ENCODE results near the gene DBP. TPM values are rescaled to one million over a fixed set of nuclear protein-coding genes. Genes with fewer than 3 reads are reported as not detected.
"Not testable (repeated sequence)": the region's sequence is repeated elsewhere in the genome, so short reads cannot be mapped to it uniquely, and the experiment has no call there.

The DBP gene
- total RNA-seq, 1 donor from 2014 or later = 8.7 TPM

DNA sequence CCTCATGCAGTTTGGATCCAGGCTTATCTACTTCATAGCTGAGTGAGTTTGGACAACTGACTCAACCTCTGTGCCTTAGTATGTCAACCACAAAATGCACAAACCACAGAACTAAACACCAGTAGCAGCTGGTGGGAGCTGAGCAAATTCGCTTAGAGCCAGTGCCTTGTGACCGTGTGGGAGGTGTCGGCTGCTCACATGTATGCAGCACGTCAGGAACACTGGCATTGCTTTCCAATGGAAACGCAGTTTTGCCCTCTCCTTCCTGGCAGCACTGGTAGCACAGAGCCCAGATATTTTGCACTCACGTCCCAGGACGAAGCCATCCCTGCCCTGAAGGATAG, 43.9 kb upstream of the DBP start:
- intact Hi-C loops (cut with micrococcal nuclease) = no loop called here
- DNase-seq = no peak
- no peak for ATAC-seq (ENCODE audit: low read depth)
- Mint-ChIP-seq H3K4me3 (no peak overlapping the region), H3K27ac (no peak overlapping the region), H3K36me3 (ENCODE audit: low read depth) (no peaks in the 10 kb centered on the region), H3K4me1 (no peaks in the 10 kb centered on the region), H3K27me3 (no peaks in the 10 kb centered on the region), H3K9me3 (no peaks in the 10 kb centered on the region)
- CTCF ChIA-PET = no interaction called here
- TF ChIP-seq, protein P1, sequence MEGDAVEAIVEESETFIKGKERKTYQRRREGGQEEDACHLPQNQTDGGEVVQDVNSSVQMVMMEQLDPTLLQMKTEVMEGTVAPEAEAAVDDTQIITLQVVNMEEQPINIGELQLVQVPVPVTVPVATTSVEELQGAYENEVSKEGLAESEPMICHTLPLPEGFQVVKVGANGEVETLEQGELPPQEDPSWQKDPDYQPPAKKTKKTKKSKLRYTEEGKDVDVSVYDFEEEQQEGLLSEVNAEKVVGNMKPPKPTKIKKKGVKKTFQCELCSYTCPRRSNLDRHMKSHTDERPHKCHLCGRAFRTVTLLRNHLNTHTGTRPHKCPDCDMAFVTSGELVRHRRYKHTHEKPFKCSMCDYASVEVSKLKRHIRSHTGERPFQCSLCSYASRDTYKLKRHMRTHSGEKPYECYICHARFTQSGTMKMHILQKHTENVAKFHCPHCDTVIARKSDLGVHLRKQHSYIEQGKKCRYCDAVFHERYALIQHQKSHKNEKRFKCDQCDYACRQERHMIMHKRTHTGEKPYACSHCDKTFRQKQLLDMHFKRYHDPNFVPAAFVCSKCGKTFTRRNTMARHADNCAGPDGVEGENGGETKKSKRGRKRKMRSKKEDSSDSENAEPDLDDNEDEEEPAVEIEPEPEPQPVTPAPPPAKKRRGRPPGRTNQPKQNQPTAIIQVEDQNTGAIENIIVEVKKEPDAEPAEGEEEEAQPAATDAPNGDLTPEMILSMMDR (IDR thresholded peaks at IDR 0.05) = no peak
- POLR2A ChIA-PET = no interaction called here

DNA sequence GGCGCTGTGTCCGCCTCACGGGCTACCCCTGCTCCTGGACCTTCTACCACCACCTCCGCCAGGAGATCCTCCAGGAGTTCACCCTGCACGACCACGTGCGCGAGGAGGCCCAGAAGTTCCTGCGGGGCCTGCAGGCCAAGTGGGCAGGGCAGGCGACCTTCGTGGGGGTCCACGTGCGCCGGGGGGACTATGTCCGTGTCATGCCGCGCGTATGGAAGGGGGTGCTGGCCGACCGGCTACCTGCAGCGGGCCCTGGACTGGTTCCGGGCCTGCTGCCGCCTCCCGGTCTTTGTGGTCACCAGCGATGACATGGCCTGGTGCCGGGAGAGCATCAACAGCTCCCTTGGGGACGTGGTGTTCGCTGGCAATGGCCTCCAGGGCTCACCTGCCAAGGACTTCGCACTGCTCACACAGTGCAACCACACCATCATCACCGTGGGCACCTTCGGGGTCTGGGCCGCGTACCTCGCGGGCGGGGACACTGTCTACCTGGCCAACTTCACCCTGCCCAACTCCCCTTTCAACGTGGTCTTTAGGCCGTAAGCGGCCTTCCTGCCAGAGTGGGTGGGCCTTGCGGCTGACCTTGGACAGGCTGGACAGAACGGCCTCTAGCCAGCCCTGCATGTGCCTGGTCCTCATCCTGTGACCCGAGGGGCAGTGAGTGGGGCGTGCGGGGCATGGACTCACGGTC, 43.4 kb upstream of the DBP start:
- ATAC-seq (ENCODE audit: low read depth) = no peak
- DNase-seq = no peak
- H3K4me1 Mint-ChIP-seq = no peaks in the 10 kb centered on the region
- POLR2A ChIA-PET = no interaction called here
- CTCF ChIA-PET = no interaction called here
- H3K4me3 Mint-ChIP-seq = no peak overlapping the region
- H3K36me3 Mint-ChIP-seq (ENCODE audit: low read depth) = no peaks in the 10 kb centered on the region
- H3K27ac Mint-ChIP-seq = no peak overlapping the region
- no peaks in the 10 kb centered on the region for H3K27me3 Mint-ChIP-seq
- intact Hi-C loops (cut with micrococcal nuclease) = no loop called here
- no peaks in the 10 kb centered on the region for H3K9me3 Mint-ChIP-seq
- TF ChIP-seq, protein P1 (IDR thresholded peaks at IDR 0.05) = no peak

DNA sequence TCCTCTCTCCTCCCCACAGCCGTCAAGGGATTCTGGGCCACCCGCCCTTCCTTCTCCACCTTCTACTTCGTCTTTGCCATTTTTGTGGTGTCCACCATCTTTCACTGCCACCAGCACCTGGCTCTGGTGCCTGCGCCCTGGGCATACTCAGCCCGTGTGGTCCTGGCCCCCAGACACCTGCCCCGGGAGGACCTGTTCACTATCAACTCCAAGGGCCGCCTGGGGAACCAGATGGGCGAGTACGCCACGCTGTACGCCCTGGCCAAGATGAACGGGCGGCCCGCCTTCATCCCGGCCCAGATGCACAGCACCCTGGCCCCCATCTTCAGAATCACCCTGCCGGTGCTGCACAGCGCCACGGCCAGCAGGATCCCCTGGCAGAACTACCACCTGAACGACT, 42.8 kb upstream of the DBP start:
- intact Hi-C loops (cut with micrococcal nuclease); H3K4me1 Mint-ChIP-seq; ATAC-seq (ENCODE audit: low read depth); H3K27me3 Mint-ChIP-seq; H3K9me3 Mint-ChIP-seq; H3K27ac Mint-ChIP-seq; H3K4me3 Mint-ChIP-seq; CTCF ChIA-PET; DNase-seq; H3K36me3 Mint-ChIP-seq (ENCODE audit: low read depth); POLR2A ChIA-PET: not testable (repeated sequence)

DNA sequence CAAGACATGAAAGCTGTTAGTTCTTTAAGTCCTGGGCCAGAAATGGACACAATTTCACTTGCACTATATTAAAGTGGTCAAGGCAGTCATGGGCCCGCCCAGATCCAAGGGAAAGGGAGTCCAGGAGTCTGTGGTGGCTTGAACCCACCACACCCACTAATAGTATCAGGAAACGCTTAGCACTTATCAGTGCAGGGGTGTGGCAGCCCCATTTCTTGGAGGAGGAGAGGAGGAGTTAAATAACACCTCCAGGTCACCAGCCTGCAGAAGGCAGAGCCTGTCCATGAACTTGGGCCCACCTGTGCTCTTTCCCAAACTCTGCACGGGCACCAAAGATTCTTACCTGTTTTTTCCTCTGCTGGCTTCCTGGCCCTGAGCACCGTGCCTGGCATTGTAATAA, 41.0 kb upstream of the DBP start:
- ChIA-PET POLR2A (no interaction called here), CTCF (no interaction called here)
- Mint-ChIP-seq H3K36me3 (ENCODE audit: low read depth) (no peaks in the 10 kb centered on the region), H3K4me3 (no peak overlapping the region), H3K4me1 (peaks cover 7% of the 10 kb centered on the region), H3K9me3 (no peaks in the 10 kb centered on the region), H3K27ac (no peak overlapping the region), H3K27me3 (peaks cover 1% of the 10 kb centered on the region)
- no peak for ATAC-seq (ENCODE audit: low read depth)
- DNase-seq = no peak
- intact Hi-C loops (cut with micrococcal nuclease) = loop anchor here (5.0 kb wide), 1 partner anchor 34 kb away; no protein-coding TSS in a partner anchor
- TF ChIP-seq, protein P1 (IDR thresholded peaks at IDR 0.05) = no peak

DNA sequence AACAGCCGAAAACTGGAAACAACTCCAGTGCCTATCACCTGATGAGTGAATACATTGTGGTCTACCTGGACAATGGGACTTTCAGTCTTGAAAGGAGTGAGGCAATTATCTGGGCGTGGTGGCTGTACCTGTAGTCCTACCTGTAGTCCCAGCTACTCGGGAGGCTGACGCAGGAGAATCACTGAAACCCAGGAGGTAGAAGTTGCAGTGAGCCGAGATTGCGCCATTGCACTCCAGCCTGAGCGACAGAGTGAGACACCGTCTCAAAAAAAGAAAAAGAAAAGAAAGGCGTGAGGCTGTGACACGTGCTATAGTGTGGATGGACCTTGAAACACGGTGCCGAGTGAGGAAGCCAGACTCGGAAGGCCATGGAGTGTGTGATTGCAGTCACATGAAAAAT, 39.7 kb upstream of the DBP start:
- Mint-ChIP-seq H3K9me3 (no peaks in the 10 kb centered on the region), H3K27me3 (peaks cover 1% of the 10 kb centered on the region), H3K36me3 (ENCODE audit: low read depth) (no peaks in the 10 kb centered on the region), H3K4me1 (peaks cover 7% of the 10 kb centered on the region), H3K4me3 (no peak overlapping the region), H3K27ac (no peak overlapping the region)
- DNase-seq (no peak), ATAC-seq (ENCODE audit: low read depth) (no peak)
- ChIA-PET POLR2A (no interaction called here), CTCF (interaction anchor here (1.1 to 1.3 kb wide), 2 partner anchors 15 to 28 kb away, joined by 3 read pairs; no protein-coding TSS in a partner anchor)
- TF ChIP-seq, protein P1 (IDR thresholded peaks at IDR 0.05) = no peak
- intact Hi-C loops (cut with micrococcal nuclease) = loop anchor here (5.0 kb wide), 1 partner anchor 35 kb away; no protein-coding TSS in a partner anchor

DNA sequence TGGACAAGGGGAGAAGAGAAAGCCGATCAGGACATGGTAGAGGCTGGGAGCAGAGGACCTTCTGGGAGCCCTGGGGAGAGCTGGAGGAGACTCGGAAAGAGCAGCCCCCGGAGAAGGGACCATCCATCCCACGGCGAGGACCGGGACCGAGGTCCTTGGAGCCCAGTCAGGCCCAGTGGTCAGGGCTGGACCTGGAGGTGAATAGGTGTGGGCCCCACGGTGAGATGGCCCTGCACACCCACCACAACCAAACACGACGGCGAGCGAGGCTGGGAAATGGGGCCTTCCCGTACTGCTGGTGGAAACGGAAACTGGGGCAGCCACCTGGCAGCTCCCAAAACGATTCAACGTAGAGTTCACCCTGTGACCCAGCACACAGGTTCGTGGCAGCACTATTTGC, 39.3 kb upstream of the DBP start:
- Mint-ChIP-seq H3K4me1 (peaks cover 7% of the 10 kb centered on the region), H3K27me3 (peaks cover 1% of the 10 kb centered on the region), H3K4me3 (no peak overlapping the region), H3K9me3 (no peaks in the 10 kb centered on the region), H3K36me3 (ENCODE audit: low read depth) (no peaks in the 10 kb centered on the region), H3K27ac (no peak overlapping the region)
- ATAC-seq (ENCODE audit: low read depth) (no peak), DNase-seq (no peak)
- POLR2A ChIA-PET = no interaction called here
- intact Hi-C loops (cut with micrococcal nuclease) = loop anchor here (5.0 kb wide), 1 partner anchor 36 kb away; no protein-coding TSS in a partner anchor
- TF ChIP-seq, protein P1 (IDR thresholded peaks at IDR 0.05) = no peak
- CTCF ChIA-PET = interaction anchor here (1.1 to 1.3 kb wide), 3 partner anchors 15 to 112 kb away, joined by 3 read pairs; no protein-coding TSS in a partner anchor
